Measurements from ENCODE around the gene ATXN10.

The ATXN10 gene

DNA sequence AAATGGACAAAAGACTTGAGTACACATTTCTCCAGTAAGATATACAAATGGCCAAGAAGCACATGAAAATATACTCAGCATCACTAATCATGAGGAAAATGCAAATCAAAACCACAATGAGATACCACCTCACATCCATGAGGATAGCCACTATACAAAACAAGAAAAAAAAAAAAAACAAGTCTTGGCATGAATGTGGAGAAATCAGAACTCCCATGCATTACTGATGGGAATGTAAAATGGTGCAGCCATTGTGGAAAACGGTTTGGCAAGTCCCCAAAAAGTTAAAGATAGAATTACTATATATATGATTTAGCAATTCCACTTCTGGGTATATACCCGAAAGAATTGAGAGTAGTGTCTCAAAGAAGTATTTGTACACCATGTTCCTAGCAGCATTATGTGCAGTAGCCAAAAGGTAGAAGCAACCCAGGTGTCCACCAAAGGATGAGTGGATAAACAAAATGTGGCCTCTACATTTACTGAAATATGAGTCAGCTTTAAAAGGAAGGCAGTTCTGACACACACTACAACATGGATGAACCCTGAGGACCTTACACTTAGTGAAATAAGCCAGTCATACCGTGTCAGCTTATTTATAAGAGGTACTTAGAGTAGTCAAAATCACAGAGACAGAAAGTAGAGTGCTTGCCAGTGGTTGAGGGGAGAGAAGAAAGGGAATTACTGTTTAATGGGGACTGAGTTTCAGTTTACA is 159.1 kb downstream of the ATXN10 start:
- no peak for DNase-seq (ENCODE audit: low read depth)

DNA sequence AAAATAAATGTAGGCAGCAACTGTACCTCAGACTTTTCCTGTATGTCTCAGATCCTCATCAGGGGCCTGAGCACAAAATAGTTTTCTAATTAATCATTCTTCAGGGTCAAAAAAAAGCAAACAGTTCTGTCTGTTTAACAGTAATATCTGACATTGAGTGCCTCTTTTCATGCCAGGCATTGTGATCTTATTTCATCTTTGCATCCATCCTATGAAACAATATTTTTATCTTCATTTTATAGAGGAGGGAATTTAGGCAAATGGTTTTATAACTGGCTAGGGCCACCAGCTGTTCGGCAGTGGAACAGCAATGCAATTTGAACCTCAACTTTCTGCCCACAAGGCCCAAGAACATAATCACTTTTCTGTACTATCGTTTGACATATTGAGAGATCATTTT is 159.8 kb downstream of the ATXN10 start:
- DNase-seq (ENCODE audit: low read depth), result no peak

DNA sequence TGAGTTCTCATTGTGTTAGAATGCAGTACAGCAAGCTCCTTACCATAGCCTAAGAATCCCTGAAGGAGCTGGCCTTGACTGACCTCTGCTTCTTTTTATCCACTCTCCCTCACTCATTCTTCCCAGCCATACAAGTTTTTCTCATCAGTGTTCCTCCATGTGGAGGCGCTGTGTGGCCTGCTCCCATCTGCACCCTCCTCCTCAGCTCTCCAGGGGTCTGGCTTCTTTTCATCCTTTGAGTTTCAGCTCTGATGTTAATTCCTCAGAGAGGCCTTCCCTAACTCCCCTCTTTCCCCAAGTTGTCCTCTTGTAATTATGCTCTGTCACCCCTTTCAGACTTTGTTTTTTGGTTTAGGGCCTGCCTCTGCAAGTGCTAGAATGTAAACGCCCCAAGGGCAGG is 160.5 kb downstream of the ATXN10 start:
- DNase-seq (ENCODE audit: low read depth), result no peak

DNA sequence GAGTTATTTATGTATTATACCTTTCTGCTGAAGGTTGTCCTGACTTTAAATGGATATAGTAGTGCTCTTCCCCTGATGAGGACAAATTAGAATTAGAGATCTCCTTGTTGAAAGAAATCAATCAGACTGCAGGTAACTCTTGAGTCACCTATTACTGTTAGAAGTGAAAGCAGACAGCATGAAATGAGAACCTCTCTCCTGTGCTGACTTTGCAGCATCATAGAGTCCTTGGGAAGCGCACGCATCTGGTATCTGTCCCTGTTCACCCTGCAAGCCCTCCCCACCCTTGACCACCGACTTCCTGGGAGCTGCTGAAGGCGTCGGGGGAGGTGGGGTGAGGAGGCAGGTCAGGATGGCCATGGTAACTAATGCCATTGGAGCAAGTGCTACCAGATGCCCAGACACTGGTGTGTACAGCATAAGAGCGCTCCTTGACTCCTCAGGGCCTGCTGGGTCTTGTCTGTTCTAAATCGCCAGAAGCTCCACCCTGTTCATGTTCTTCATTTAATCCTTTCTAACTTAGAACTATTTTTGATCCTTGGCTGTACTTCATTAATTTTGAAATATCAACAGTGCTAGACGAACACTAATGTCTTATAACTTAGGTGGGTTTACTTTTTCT is 161.4 kb downstream of the ATXN10 start:
- DNase-seq (ENCODE audit: low read depth), result no peak

DNA sequence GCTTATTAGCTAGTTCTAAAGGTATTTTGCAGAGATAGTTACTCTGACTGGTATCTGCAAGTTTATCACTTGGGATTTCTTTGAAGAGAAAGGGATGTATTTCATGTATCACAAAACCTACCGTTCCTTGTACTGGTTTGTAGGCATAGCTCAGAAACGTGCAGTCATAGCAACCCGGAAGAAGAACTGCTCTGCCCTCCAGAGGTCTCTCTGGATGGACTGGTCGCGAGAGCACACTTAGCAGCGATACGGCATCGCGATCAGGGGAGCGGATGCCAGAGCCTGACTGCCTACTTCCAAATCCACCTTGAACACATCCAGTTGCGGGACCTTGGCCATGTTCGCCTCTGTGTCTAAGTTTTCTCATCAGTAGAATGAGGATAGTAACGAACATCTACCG is 162.0 kb downstream of the ATXN10 start:
- DNase-seq (ENCODE audit: low read depth), result no peak

DNA sequence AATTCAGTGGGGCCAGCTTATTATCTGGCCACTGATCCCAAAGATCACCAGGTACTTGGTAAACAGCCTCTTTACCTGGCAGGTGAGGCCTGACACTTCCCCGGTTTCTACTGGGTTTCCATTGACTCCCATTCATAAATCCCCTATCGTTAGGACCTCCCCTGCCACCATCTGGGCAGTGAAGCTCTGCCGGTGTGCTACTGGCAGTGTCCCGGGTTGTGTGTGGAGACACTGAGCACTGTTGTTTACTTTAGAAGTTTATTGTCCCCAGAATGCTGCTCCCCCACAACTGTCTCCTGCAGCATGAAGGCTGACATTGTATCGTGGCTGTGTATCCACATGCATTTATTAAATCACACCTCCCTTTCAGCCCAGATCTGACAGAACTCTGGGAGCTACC is 162.6 kb downstream of the ATXN10 start:
- DNase-seq (ENCODE audit: low read depth), result no peak

DNA sequence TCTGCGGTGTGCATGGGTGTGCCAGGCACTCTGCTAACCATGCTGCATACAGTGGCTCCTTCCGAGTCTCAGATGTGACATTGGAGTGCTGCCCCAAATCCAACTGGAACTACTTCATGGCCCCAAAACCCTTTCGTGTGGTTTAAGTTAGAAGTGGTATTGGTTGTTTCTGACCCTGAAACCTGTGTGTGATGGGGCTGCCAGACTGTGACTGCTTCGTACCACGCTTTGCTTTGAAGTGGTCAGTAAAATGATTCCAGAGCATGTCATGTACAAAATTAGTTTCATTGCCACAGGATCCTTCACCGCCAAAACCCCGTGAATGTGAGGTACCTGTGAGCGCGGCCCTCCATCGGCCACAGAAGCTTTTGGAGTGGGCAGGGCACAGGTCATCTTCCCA is 163.2 kb downstream of the ATXN10 start:
- no peak for DNase-seq (ENCODE audit: low read depth)

DNA sequence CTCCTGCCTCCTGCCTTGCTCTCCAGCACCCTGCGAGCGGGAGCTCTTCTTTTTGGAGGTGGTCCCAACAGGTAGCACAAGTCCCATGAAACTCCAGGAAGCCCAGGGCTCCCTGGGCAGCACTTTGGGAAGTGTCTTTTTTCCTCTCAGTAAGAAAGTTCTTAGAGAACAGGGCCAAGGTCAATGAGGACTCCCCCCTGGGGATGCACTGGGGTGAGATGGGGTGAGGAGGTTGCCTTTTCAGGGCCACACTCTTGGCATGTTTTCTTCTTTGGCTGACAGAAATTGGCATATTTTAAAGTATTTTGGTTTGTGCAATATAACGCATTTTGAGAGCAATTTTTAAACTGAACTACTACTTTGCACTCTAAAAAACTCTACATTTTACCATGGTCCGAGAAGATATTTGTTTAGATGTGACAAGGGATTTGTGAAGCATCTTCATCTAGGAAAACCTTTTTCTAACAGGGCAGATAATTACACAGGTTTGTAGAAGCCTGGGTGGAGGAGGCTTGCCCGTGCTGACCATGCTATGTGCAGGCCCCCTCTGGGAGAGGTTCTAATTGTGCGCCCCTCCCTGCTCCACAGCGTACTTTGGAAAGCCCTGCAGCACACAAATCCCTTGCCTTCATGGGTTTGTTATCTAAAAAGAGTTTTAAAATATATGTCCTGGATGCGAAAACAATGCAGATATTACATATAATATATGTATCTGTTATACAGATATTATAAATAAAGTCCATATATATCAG is 165.0 kb downstream of the ATXN10 start:
- DNase-seq (ENCODE audit: low read depth), result no peak

DNA sequence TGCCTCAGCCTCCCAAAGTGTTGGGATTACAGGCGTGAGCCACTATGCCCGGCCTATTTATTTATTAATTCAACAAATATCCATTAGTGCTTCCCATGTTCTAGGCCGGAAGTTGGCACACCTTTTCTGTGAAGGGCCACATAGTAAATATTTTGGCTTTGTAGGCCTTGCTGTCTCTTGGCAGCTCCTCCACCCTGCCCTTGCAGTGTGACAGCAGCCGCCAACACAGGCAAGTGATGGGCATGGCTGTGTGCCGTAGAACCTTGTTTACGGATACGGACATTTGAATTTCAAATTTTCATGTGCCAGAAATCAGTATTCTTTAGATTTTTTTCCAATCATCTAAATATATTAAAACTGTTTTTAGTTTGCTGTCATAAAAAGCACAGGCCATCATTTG is 165.9 kb downstream of the ATXN10 start:
- DNase-seq (ENCODE audit: low read depth), result no peak

DNA sequence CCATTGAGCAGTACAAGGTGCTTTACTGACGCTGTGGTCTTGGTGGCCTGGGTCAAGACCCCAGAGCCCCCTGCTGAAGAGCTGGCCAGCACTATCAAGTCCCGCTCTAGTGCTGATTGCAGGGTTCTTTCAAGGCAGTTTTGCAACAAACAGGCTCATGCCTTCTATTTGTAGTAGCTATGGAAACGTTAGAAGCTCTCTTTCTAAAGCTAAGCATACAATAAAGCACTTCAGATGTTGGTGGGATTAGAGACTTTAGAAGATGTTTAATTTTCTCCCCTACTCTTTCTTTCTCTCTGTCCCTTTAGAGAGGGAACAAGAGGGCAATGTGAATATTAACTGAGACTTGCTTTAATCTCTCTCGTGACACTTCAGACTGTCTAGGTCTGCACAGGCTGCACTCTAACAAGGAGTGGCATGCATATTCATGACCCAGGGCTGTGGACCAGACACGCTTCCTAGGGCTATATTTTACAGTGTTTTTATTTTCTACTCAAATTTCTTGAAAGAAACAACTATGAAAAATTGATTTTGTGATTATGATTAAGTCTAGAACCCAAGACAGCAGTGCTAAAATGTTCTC is 166.8 kb downstream of the ATXN10 start:
- no peak for DNase-seq (ENCODE audit: low read depth)

DNA sequence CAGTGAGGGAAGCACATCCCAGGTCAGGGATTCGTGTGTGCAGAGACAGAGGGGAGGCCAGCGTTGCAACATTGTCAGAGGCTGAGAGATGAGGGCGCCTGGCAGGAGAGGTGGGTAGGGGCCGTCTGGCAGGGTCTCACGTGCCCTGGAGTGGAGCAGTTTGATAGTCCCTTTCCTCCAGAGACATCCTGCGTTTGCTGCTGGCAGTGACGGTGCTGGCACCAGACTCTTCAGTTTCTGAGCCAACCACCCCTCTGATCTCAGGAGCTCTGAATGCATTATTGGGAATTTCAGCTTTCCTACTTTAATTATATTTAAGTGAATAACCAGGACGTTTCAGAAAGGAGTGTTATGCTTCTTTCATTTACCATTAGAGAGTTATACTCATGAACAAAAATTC is 168.8 kb downstream of the ATXN10 start:
- DNase-seq (ENCODE audit: low read depth), result no peak

DNA sequence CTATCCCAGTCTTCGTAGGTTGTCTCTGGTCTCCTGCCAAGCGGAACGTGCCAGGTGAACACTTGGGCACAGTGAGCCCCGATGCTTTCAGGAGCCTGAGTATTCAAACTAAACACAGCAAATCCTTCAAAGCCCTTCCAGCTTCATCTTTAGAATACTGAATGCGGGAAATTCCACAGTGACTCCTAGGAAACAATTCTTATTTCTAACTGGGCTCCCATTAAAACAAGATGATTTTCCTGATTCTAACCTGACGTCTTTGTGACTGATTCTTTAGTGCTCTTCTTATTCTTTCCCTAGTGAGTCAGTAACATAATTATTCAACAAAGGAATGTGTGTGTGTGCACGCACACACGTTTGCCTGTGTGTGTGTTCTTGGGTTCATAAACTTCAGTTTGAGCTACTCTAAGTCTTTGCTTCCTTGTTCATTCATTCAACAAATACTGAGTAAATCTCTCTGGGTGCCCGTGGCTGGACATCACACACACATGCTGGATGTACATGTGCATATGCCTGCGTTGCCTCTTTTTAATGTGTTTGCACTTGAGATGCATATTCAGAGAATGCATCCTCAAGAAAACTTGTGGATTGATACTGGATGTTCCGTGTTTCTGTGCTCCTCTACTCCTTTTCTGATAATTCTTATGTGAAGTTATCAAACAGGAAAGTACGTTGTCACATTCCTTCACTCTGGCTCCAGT is 170.8 kb downstream of the ATXN10 start:
- no peak for DNase-seq (ENCODE audit: low read depth)

DNA sequence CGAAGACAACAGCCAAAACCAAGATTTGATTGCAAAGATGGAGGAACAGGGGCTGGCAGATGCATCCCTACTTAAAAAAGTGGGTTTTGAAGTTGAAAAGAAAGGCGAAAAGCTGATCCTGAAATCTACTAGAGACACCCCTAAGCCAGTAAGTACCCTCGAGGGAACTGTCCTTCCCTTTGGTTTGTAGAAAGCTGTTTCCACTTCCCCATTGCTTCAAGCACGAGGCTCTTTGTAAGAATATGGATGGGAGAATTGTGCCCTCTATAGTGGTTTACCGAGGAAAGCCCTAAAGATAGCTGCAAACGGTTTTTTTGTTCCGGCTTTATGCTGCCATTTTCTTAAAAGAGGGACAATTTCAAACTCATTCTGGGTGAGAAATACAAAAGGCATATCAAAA is 171.4 kb downstream of the ATXN10 start:
- DNase-seq (ENCODE audit: low read depth), result no peak

DNA sequence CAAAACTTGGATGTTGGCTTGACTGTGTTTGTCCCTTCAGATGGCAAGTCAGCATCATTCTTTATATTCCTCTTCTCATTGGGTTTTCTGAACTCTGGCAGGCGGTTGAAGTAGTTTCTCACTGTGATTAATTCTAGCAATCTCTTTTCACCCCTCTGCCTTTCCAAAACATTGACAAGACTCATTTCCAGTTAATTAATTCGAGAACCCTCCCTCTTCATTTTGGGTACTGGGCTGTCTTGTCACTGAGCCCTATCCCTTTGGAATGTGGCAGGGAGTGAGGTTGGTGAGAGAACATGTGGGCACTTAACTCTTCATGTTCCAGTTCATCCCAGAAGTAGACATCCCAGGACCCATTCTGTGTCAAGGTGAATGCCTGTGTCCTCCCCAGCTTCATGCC is 172.4 kb downstream of the ATXN10 start:
- no peak for DNase-seq (ENCODE audit: low read depth)

DNA sequence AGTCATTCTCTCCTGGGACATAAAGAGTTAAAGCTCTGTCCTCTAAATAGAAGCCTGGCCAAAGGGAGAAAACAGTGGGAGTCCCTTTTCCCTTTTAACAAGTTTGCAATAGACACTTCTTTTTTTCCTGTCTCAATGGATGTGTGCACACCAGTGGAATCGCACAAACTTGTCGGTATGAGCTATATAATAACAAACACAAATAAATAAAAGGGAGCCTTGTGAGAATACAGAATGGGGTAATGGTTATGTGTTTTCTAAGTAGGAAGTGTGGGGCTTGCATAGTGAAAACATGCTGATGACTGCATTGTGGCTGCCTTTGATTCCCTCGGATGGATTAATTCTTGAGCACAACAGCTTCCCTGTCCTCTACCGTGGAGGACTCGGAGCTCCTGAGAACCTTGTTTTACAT is 173.4 kb downstream of the ATXN10 start:
- DNase-seq (ENCODE audit: low read depth), result no peak

DNA sequence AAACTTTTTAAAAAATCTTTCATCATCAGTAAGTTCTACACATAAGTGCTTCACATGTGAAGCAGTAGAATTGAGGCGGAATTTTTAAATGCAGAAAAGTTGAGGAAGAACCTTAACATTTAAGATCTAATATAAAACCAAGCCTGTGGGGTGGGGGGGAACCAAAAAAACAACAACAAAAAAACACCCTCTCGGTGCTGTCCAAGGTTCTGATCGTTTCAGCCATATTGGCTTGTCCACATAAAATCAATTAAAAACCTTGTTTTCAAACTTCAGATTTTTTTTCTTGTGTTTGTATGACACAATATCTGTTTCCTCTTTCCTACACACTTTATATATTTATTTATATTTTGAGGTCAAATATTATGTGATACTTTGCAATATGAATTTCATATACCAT is 175.3 kb downstream of the ATXN10 start:
- no peak for DNase-seq (ENCODE audit: low read depth)

DNA sequence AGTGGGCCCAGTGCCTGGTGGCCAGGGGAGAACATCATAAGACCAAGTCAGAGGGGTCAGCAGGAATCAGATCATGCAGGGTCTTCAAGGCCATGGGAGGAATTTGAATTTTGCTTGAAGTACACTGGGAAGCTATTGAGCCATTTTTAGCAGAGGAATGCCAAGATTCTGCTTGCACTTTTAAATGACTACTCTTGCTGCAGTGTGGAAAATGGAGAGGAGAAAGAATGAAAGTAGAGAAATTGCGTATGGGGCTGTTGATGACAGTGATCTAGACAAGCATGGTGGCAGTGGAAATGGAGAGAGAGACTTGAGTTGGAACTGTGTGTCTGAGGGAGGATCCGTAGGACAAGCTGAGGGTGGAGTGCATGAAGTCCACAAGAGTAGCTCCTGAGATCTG is 177.3 kb downstream of the ATXN10 start:
- DNase-seq (ENCODE audit: low read depth), result no peak

DNA sequence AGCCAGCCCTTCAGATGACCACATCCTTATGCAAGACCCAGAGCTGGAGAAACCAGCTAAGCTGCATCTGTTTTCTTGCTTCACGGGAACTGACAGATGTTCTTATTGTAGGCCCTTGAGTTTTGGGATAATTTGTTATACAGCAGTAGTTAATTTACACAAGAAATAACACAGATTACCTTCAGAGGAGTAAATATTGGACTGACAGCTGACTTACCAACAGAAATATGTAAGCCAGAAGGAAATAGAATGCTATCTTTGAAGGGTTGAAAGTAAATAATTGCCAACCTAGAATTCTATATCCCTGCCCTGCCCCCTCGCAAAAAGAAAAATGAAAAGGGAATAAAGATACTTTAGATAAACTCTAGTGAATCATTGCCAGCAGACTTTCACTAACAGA is 181.2 kb downstream of the ATXN10 start:
- DNase-seq (ENCODE audit: low read depth), result no peak

DNA sequence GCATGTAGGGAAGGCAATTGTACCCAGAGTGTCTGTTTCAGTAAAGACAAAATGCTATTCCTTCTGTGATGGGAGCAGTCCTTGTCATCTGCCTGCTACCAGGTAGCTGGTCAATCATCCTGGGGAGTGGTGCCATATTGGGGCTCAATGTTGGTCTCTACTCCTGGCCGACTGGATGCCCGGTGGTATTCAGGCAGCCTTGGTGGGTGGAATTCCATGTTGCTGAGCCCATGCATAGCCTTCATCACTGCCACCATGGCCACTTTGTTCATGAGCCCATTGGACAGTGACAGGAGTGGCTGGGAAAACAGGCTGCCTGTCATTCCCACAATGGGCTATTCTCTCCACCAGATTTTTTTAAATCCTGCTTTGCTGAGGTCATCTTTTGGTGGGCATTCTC is 184.3 kb downstream of the ATXN10 start:
- no peak for DNase-seq (ENCODE audit: low read depth)

DNA sequence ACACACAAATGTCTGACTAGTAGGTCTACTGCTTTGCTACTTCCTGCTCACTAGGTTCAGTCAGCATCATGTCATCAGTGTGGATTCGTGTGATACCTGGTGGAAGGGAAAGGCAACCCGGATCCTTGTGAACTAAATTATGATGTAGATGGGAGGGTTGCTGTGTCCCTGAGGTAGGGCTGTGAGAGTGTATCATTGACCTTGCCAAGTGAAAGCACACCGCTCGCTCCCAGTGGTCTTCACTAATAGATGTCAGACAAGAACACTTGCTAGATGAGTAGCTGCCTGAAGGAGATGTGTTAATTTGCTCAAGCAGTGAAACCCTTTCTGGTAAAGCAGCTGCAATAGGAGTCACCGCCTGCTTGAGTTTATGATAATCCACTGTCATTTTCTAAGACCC is 185.9 kb downstream of the ATXN10 start:
- DNase-seq (ENCODE audit: low read depth), result no peak

DNA sequence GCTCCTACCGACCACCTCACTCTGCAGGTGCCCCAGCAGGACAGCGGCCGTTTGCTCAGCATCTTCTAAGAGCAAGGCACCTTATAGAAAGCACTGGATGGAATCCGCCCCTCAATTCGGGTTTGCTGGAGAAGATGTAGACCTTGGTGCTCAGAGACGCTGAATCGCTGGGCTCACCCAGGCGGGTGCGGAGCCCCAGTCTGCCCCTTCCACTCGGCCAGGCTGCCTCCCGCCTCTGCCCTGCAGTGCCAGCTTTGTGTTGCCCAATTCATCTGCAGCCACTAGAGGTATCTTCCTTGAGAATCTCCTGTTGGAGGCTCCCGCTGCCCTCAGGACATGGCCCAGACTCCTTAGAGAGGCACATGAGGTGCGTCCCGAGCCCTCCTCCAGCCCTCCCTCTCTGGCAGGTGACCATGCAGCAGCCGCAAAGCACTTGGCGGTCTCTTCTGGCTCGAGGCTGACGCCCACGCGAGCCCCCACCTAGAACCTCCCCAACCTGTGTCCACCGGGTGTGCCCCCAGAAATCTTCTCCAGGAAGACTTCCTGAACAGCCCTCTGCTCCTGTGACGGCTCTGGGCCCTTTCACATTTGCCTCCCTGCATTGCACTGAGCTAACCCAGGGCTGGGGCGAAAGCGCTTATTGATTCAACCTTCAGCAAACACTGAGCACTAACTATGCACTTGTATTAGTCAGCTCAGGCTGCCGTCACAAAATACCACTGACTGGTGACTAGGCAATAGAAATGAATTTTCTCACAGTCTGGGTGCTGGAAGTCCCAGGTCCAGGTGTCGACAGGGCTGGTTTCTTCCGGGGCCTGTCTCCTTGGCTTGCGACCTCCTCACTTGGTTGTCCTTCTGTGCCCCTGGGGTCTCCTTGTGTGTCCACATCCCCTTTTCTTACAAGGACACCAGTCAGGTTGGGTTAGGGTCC is 187.9 kb downstream of the ATXN10 start:
- no peak for DNase-seq (ENCODE audit: low read depth)

All from fibroblast of the conjunctiva (primary cell).